Measurements from ENCODE around the gene RFX4.
A peak's percentile ranks its signal among the peaks of the same experiment; 100 is the strongest.
"Not testable (repeated sequence)": the region's sequence is repeated elsewhere in the genome, so short reads cannot be mapped to it uniquely, and the experiment has no call there.

Gene RFX4

DNA sequence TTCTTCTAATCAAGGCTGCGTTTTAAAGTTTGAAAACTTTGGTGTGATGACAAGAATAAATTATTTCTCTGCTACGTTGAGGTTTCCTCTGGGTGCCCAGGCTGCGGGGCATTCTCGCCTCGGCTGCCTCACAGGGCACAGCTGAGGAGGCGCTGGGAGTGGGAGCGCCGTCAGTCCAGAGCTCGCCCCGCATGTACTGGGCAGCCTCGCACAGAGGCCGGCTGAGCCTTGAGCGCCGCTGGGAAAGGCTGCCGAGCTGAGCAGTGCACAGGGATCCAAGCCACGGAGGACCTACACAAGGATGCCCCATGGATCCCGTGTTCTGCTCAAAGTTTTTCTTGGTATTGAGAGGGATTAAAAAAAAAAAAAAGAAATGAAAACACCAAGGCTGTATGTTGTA is 11.6 kb downstream of the RFX4 start:
- no peak for DNase-seq

DNA sequence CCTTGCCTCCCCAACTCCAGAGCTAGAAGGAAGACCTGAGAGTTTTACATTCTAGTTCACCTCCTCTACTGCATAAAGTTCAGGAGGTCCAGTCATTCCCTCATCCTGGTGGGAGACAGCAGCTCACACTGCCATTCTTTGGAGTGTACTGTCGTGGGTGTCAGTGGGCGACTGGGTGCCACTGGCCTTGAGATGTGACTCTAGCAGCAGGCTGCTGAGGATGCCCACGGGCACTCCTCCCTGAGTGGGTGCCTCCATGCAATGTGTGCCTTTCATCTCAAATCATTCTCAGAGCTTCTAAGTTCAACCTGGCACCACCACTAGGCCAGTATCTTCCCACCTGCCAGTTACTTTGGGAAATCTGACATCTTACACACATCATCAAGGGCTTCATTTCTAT is 12.5 kb downstream of the RFX4 start:
- no peak for DNase-seq

DNA sequence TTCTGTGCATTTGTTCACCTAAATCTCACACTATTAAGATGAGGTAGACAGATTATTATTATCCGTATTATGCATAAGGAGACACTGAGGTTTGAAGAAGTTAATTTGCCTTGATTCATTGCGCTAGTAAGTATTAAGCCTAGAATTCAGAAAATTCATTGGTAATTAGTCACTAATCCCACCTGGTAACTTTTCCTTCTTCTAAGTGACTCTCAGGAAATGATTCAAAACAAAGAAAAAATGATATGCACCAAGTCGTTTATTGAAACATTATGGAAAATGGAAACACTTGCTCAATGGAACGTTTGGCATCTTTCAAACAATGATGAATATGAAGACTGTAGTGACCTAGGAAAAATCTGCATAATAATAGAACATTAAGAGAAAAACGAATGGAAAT is 15.2 kb downstream of the RFX4 start:
- no peak for DNase-seq

DNA sequence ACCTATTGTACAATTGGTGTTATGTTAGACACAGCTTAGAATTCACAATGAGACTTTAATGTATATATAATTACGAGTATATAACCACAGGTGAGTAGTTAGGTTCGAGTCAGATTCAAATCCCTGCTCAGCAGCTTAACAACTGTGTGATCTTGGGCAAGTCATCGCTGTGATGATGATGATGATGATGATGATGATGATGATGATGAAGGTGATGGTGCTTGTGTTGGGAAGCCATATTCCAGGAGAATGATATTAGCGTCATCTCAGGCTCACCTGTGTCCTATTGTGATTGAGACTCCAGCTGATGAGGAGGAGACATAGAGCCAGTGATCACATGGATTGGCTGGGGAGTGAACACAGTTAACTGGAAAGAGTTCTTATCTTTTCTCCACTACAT is 16.5 kb downstream of the RFX4 start:
- no peak for DNase-seq

DNA sequence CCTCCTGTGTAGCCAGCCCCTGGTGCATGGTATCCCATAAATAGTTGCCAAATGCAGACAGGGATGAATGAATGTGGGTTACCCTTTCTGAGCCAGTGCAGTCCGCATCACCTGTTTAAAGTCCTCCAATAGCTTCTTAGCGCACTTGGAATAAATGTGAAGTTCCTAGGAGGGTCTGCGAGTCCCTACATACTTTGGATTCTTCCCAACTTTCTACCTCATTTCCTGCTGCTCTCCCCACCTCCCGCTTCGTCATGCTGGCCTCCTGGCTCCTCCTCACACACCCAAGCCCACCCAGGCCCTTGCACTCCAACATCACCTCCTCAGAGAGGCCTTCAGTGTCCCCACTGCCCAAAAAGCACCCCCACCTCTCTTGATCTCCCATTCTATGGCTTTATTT is 17.7 kb downstream of the RFX4 start:
- no peak for DNase-seq

DNA sequence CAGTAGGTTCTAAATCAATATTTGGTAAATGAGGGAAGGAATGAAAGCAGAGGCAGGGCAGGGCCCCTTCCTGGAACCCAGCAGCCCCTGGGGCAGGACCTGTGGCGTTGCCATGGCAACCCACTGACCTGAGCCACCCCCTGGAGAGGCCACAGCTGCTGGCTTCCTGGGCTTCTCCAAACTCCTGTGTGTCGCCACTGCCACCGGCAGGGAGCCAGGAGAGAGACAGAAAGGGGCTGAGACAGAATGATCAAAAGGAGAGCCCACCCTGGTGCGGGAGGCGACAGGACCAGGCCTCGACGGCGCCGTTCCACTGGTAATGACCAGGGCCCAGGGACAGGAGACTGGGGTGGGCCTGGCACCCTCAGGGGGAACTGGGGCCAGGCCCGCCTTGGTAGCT is 18.2 kb downstream of the RFX4 start:
- no peak for DNase-seq

DNA sequence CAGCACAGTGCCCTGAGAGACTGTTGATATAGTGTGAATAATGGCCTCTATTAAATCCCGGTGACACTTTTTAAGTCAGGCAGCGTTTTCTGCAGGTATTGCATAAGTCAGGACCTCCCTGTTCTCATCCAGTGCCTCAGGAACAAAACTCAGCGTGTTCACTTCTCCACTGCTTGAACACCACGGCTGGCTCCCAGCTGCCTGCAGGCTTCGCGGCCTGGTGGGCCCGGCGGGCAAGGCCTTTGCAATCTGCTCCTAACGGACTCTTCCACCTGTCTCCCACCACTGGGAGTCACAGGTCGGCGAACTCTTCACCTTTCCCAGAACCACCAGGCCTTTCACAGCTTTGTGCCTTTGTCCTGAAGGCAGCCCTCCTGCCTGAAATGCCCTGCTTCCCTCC is 18.7 kb downstream of the RFX4 start:
- DNase-seq = no peak

DNA sequence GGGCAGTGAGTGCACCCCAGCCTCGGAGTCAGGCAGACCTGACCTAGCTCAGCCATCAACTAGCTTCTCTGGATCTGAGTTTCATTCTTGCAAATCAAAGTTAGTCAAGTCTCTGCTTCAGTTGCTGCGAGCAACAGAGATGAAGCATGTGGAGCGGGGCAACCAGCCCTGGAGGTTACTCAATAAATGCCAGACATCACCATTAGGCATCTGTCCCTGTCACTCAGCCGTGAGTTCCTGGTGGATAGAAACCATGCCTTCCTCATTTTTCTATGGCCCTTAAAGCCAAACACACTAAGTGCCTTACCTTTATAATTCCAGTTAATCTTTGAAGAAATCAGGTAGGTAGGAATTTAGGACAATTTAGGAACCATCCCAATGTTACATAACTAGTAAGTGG is 19.3 kb downstream of the RFX4 start:
- no peak for DNase-seq

DNA sequence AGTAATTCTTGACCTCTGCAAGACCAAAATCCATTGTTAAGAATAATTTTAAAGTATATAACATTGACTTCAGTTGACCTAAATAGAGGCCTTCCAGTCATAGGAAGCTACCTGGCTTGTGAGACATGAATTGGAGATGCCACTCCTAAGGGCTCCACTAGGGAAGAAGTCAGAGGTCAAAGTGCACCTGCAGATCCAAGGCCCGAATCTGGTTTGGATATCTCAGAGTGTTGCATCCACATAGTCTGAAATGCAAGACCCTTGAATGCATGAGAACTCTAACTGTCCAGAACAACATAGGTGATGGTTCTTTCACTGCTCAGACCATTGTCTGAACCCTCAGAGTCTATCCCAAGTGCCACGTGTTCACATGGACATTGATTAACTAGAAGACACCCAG is 22.4 kb downstream of the RFX4 start:
- no peak for DNase-seq

DNA sequence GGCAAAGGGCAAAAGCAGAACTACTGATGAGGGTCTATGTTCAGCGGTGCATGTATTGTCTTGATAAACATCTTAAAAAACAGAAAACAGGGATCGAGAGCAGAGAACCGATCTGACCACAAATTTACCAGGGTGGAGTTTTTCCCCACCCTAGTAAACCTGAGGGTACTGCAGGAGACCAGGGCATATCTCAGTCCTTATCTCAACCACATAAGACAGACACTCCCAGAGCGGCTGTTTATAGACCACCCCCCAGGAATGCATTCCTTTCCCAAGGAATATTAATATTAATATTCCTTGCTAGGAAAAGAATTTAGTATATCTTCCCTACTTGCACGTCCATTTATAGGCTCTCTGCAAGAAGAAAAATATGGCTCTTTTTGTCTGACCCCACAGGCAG is 37.8 kb downstream of the RFX4 start:
- DNase-seq = not testable (repeated sequence)

DNA sequence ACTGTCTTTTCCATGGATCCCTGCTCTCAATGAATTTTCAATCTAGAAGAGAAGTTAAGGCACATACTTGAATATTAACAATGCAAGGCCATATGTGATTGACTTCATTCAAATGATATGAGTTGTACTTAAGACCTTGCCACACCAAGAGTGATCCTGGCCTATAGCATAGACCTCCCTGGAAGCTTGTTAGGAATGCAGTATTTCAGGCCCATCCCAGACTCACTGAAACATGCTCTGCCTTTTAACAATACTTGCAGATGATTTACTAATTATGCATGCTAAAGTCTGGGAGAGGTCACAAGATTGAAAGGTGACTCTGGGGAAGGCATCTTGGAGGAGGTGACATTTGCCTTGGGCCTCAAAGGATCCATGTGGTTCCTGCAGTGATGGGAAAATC is 43.2 kb downstream of the RFX4 start:
- DNase-seq = no peak

DNA sequence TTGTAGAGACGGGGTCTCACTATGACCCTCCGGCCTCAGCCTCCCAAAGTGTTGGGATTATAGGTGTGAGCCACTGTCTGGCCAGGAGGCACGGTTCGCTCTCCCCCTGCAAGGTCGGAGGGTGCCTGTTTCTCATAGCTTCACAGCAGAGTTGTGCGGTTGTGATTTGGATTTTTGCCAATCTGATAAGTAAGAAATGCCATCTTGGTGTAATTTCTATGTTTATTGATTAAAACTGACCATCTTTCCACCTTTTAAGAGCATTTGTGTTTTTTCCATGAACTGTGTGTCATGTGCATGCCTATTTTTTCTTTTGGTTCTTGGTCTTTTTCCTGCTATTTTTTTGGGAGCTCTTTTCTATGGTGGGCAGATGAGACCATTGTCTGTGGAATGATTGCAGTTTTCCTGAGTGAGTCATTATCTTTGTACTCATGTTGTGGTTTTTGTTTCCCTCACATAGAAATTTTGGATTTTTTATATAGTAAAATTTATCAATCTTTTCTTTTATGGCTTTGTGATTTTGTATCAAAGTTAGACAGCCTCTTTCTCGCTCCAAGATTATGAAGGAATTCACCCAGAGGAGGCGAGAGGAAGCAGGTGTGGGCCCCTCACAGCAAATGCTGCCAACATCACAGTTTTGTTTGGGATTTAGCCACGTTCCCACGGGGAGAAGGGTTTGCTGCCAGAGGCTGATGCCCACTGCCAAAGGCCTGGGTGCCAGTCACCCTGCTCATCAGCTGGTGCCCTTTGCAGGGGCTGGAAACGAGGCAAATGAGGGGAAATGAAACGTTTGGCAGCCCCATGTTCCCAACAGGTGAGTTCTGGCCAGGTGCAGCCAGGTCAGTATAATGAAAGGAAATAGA is 47.2 kb downstream of the RFX4 start:
- no peak for DNase-seq

DNA sequence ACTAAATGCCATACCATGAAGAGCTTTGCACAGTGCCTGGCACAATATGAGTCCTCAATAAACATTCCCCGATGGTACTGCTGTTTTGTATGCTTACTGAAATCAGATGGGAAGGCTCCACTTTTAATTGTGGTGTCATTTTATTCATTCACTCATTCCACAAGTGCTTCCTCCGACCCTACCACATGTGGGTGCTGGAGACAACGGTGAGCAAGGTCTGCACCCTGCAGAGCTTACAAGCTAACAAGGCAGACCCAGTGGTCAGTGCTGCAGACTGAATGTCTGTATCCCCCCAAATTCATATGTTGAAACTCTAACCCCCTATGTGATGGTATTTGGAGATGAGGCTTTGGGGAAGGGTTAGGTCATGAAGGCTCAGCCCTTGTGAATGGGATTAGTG is 48.3 kb downstream of the RFX4 start:
- DNase-seq = no peak

DNA sequence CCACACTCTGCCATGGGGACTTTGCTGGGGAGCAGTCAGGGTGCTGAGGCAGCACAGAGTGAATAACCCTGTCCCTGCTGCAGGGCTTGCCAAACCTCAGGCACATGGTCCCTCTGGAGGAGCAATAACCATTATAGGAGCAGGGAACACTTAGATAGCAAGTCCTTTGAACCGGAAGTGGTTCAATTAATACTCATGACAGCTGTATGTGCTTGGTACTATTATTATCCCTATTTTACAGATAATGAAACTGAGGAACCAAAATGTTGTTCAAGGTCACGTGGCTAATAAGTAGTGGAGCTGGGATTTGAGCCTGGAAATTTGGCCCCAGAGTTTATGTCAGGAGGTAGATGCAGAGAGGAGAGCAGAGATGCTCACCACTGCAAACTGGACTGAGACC is 49.0 kb downstream of the RFX4 start:
- DNase-seq = no peak

DNA sequence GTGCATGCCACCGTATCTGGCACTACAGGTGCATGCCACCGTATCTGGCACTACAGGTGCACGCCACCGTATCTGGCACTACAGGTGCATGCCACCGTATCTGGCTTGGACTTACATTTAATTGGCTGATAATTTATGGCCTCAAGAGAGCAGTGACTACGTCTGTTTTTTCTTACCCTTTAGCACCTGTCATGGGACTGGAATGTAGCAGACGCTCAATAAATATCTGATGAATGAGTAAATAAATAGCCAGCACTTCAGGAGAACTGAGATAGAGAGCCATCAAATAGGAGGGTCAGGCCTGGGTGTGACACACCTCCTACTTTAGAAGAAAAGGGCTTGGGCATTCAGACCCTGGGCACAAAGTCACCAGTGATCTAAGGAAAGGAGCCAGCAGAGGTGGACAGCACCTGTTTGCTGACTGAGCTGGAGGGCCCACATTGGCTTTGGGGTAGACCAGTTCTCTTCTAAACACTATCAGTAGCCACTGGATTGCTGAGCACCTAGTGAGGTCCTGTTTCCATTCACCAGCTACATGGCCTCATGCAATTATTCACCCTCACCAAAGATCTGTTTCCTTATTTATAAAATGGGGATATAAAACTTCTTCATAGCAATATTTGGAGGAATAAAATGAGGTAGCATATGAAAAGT is 50.1 kb downstream of the RFX4 start:
- no peak for DNase-seq

DNA sequence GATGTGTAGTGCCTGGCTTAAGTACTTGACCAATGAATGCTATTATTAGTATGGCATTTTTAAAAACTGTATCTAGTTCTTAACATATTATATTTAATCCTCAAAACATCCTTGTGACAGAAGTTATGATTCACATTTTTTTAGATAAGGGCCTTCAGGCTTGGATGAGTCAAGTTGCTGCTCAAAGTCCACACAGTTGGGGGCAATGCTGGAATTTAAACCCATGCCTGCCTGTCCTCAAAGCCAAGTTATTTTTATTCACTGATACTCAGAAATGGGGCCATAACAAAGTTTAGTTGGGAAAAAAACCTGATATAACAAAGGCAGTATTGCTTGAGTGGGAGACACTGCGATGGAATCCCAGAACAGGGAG is 50.6 kb downstream of the RFX4 start:
- DNase-seq = no peak

DNA sequence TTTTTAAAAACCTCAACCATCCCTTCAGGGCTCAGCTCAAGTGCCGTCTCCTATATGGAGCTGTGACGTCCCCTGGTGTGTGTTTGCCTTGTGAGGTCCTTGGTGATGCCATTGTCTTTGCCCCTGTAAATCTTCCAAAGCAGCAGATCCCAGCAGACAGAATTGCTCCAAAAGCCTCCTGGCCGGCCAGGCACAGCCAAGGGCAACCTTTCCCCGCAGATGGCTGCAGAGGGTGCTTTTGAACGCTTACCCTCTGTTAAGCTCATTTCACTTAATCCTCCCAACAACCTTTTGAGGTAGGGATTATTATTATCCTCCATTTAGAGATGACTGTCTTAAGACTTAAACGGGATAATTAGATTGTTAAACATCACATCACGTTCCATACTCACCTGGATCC is 51.4 kb downstream of the RFX4 start:
- no peak for DNase-seq

DNA sequence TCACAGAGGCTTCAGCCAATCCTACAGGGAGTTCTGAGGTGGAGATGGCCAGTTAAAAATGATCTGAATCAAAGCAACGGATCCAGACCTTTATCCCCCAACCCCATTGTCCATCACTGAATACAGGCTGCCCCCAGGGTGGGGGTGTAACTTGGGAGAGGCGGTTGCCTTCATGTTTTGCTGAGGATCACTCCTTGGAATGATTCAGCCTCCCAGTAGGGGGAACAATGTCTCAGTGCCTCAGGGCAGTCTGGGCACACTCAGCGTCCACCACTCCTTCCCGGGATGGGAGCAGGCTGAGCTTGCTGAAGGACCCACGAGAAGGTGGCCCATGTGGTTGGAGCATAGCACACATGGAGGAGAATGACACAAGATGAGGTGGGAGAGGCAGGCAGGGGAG is 60.2 kb downstream of the RFX4 start:
- no peak for DNase-seq

DNA sequence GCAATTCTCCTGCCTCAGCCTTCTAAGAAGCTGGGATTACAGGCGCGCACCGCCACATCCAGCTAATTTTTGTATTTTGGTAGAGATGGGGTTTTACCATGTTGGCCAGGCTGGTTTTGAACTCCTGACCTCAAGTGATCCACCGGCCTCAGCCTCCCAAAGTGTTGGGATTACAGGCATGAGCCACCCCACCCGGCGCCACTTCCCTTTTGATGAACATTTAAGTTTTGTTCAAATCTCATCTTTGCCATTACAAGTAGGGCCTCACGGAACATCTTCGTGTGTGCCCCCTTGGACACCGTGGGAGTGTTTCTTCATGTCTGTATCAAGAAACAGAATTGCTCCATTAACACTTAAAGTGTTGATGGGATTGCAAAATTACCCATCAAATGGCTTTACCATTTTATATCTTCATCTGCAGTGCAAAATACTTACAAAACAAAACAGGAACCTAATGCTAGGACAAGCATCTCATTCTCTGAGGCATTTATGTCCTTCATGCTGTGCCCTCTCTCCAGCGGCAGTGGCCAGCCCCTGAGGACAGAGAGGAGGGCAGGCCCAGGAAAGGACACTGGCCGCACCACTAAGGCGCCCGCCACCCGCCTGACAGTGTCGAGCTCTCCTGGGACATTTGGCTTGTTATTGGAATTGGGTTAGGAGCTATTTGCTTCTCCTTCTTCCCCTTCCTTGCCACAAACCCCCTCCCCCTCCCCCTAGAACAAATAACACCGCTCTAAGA is 61.7 kb downstream of the RFX4 start:
- no peak for DNase-seq

DNA sequence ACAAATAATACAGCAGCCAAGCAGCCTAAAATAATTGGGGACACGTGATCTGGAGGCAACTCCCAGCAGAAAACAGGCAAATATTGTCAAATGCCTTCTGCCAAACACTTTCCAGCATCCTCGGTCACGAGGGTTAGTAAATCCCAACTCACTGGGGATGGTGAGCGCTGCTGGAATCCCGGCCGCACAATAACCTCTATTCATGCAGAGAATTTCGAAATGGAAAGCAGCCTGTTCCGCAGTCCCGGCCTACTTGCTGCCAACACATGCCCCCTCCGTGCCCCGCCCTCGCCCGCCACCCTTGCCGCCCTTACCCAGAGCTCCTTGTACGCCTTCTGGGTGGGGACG is 62.2 kb downstream of the RFX4 start:
- peak; percentile 85 for DNase-seq

DNA sequence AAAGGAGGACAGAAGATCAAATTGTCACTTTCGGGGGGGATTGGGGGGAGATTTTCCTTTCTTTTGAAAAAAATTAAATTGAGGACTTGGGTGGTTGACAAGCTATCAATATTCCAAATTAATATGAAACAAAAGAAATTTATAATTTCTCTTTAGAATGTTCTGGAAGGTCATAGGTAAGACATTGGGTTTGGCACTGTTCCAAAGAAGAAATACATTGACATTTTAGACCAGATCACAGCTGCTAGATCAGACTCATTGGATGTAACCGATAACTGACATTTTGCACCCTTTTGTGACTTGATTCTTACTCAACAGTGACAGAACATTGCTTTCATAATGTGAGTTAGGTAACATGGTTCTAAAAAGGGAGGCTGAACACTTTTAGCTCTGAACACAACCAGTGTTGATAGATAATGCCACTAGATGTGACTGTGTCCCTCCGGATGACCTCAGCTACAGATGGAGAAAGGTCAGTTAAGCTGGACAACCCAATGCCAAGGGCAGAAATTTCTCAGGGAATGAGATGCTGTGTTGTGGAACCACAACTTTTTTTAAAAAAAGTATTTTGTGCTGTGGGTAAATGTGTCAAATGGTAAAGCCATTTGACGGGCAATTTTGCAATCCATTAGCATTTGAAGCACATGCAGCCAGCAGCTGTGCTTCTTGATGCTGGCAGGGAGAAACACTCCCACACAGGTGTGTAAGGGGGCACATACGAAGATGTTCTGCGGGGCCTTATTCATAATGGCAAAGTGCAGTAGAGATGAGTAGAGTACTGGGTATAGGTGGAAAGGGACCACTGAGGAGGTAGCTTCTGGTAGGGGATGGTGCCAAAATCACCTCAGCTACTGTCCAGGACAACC is 62.9 kb downstream of the RFX4 start:
- no peak for DNase-seq

DNA sequence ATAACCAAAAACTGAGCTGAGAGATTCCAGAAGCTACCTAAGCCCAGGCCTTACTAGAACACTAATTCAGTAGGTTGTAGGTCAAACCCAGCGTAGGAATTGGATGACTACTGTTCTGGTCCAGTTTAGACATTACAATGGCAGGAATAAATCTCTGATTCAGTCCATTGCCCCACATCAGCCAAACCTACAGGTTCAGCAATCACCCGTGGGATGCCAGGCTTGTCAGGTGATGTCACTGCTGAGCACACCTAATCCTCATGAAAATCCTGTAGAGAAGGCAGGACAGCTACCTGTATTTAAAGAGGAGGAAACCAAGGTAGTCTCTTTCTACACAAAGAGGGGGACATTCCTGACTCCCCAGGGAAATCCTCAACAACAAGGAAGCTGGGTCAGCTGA is 63.7 kb downstream of the RFX4 start:
- DNase-seq = no peak

Measured in femur (tissue), 1 donor.